T-helper 9 cell (primary cell): ENCODE measurements around the gene DNER.

Experiments
- DNase-seq: peaks from one replicate; pipeline ENCODE4 v3.0.0-alpha.2; 2020

Gene DNER

DNA sequence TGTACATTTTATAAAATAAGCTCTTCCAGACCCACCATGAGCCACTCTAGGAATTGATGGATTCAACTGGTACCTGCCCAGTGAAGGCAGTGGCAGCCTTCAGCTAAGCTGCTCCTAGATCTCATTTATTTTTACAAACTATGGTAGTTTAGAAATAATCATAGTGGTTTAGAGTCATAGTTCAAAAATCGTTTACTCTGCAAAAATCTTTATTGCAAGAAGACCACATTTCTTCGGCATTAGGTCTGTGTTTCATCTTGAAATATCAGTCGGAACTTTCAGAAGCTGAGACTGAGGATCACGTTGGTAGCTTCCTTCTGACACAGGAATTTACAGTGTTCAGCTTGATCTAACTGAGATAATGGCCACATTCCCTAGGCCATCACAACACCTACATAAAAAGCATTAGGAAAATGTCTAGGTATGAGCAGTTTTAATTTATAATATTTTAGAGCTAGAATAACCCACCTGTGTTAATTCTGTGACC, 237.0 kb downstream of the DNER start:
- no peak for DNase-seq

- DNase-seq, result no peak
Measured at GRCh38 chr2:229475778-229476177, 238.6 kb downstream of the DNER start.

DNA sequence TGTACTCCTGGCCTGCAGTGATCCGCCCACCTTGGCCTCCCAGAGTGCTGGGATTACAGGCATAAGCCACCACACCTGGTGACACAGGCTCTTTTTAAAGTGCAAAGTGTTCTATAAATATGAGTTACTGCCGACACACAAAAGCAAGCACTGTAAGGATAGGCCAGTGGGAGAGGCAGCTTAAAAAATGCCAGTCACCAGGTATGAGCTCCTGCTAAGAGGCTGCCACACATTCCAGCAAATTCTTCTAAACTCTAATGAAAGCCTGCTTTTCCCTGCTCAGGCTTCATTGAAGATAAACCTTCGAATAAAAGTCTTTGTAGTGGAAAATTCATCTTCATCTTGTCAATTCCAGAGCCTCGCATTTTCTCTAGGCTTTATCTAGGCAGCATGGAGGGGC, 240.2 kb downstream of the DNER start:
- DNase-seq, result no peak

DNA sequence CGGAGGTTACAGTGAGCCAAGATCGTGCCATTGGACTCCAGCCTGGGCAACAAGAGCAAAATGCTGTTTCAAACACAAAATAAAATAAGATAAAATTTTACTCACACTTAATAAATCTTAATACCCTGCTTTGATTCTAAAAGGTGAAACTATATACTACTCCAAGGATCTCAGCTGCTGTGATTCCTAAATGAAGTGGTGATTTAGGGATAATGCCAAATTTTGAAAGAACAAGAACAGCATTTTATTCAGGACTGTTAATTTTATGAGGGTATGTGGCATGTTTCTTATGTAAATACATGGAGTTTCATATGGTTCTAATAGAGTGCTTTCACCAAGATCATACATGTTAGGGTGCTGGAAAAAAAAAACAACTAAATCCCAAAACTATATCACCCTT, 243.6 kb downstream of the DNER start:
- DNase-seq, result no peak

- DNase-seq, result no peak
Measured at GRCh38 chr2:229467783-229468182, 246.6 kb downstream of the DNER start.

- DNase-seq, result no peak
Measured at GRCh38 chr2:229463841-229464346, 250.5 kb downstream of the DNER start.

DNA sequence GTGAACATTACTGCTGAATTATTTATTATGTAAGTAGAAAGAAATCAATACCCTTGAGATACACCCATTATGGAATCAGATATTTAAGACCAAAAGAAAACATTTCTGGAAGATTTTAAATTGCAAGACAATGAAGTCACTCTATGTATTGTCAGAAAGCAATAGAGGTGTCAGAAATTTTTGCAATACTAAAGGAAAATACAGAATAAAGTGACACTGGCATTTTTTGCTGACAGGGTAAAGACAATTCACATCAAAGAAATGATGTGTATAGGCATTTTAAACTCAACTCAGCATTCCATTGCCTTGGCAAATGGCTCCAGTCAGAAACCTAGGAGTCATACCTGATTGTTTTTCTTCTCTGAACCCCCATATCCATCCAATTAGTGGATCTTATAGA, 252.2 kb downstream of the DNER start:
- DNase-seq, result no peak

DNA sequence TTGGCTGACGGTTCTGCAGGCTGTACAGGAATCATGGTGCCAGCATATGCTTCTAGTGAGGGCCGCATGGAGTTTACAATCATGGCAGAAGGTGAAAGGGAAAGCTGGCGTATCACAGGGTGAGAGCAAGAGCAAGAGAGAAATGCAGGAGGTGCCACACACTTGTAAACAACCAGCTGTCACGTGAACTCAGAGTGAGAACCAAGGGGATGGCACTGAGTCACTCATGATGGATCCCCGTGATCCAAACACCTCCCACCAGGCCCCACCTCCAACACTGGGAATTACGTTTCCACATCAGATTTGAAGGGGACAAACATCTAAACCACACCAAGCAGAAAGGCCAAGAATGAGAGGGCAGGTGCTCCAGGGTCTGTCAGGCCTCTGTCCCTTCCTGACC, 258.3 kb downstream of the DNER start:
- no peak for DNase-seq

DNA sequence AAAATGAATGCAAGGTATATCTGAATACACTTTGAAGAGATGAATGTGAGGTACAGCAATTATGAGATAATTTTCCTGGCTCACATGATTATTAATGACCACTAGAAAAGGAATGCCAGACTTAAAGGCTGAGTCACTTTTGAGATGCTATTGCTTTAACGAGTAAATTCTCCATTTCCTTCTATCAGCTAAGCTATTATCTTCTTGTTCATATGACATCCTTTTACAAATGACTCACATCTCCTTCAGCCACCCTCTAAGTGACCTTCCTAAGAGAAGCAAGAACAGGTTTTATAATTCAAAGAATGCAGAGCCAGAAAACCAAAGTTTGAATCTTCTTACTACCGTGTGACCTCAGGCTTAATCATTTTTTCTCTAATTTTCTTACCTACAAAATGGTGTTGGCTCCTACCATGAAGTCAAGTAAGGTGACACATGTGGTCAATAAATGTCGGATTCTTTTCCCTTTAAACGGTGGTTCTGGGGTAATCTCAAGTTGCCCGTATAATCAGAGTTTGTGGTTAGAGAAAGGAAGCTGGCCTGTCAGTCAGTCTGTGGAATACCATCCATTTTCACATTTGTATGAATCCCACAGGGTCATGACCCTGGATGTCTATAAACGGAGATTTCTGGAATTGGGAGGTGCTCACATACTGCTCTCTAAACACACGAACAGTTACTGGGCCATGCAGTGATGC, 259.3 kb downstream of the DNER start:
- no peak for DNase-seq

DNA sequence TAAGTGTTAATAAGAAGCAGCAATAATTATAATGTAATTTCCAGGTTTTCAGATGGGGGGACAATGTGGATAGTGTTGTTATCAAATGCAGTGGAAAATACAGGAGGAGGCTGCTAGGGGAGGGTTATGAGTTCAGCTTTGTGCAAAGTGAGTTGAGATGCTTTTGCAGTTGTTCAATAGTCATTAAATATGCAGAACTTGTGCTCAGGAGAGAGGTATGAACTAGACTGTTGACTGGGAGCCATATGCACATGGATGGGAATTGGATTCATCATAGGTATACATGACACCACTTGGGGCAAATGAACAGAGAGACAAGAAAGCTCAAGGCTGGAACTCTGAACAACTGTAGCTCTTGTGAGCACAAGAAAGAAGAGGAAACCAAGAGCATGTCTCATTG, 261.1 kb downstream of the DNER start:
- no peak for DNase-seq

DNA sequence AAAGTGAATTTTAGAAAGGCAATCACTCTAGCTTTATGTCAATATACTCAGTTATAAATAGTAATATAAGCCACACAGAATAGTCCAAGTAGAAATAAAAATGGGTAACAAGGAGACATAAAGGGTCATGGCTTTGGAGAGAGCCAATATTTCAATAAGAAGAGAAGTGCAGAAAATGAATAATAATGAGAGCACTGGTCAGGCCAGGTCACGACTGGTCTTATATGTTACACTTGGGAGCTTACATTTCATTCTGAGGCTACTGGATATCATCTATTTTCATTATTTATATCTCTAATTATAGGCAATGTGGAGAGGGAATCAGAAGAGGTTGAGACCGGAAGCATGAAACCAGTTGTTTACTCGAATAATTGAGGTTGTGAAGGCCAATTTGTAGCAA, 262.5 kb downstream of the DNER start:
- DNase-seq, result no peak

GRCh38 chr2:229447227-229447626, 267.1 kb downstream of the DNER start:
- DNase-seq, result no peak

GRCh38 chr2:229446350-229446749, 268.0 kb downstream of the DNER start:
- no peak for DNase-seq

DNA sequence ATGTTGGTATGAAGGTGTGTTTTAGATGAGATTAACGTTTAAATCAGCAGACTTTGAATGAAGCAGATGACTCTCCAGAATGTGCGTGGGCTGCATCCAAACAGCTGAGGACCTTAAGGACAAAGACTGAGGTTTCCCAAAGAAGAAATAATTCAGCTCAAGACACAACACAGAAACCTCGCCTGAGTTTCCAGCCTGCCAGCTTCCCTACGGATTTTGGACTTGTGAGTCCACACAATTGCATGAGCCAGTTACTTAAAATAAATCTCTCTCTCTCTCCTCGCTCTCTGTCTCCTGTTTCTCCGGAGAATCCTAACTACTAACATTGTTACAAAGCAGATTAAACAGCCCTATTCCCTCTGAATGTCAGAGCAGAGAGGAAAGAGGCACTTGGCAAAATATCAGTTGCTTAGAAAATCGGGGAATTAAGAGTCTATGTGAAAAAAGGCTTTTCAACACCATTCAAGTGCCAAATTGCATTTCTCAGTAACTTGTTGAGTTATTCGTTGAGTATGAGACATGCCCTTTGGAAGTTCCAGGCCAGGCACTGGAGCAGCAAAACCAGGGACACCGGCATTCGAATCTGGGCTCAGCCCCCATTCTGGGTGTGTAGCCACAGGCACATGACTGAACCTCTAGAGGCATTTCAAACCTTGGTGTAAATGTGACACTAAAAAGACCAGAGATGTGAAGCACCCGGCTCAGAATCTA, 268.7 kb downstream of the DNER start:
- no peak for DNase-seq

- no peak for DNase-seq
Measured at GRCh38 chr2:229445019-229445418, 269.3 kb downstream of the DNER start.

DNA sequence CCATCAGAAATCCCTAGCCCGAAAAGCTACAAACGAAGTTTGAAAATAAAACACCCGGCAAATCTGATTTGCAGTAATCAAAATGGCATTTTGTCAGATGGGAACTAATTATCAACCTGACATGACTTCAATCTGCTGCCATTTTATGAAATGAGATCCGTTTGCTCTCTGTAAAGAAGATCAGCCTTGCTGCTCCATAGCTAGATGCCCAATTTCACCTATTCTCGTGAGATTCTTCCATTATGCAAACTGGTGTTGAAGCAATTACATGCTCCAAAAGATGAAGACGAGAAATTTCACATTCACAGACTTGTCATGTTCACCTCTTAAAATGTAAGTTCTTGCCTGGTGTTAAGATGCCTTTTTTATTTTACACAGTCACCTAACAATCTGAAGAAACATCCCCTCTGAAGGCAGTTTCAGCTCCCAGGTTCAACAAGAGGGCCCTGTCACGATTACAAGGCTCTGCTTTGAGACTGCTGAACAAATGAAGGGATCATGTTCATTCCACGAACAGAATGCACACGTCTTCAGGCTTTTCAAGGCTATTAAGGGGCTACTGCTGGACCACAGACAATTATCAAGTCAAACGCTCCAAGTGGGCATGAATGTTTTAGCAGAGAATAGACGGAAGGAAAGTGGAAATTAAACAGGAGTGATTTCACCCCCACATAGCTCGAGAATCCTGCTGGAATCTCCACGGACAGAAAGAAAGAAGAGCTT, 270.6 kb downstream of the DNER start:
- no peak for DNase-seq

DNA sequence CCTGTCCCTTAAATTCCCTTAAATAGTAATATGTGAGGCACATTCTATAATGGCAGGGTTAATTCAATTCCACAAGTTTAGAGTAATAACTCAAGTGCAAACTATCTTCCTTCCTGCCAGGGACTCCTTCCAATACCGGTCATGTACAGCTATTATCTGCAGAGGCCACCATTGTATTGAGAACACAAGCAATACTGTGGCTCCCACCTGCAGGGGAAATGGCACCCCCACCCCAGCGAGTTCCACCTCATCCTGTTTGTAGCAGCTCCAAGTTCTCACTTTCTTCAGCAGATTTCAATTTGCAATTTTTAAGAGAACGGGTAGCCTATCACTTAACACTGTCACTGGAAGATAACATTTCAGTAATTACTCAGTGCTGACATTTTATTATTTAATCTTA, 271.2 kb downstream of the DNER start:
- DNase-seq, result no peak

DNA sequence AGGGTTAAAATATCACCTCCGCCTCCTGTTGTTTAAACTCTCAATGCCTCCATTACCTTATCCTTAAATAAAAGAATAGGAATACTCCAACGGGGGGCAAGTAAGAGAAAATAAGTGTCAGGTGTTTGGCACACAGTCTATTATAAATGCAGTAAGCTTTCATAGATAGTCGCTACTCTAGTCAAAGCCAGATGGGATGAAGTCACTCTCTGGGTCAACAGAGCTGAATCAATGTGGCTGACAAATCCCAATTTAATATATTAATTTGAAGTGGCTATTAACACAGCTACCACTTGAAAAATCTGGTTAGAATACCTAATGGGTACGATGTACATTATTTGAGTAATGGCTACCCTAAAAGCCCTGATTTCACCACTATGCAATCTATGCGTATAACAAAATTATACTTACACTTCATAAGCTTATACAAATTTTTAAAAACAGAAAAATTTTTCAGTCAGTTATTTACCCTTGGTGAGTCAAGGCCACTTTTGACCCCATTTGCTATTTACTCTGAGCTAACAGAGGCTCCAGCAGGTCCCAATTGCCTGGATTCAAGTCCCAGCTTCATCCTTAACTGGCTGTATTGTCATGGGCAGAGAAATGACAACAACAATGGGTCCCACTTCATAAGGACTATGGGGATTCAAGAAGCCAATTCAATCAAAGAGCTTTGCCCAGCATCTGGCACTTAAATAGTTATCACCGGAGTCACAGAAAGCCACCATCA, 275.8 kb downstream of the DNER start:
- DNase-seq, result no peak

- DNase-seq, result no peak
Measured at GRCh38 chr2:229437467-229437866, 276.9 kb downstream of the DNER start.

DNA sequence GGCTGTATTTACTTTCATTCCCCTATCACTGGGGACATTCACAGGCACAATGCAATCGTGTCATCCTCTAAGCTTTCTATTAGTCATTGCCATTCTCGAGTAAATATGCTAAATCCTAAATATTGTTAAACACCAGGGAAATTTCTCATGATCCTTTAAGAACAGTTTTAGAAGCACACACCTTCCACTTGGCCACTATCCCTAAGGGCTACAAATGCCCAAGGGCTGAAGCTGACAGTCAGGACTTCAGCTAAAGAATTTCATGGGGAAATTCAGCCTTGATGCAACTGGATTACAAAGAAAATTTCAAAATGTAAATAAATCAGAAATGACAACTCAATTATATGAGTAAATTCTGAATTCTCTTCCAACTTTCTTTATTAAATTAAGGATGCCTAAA, 280.2 kb downstream of the DNER start:
- no peak for DNase-seq

DNA sequence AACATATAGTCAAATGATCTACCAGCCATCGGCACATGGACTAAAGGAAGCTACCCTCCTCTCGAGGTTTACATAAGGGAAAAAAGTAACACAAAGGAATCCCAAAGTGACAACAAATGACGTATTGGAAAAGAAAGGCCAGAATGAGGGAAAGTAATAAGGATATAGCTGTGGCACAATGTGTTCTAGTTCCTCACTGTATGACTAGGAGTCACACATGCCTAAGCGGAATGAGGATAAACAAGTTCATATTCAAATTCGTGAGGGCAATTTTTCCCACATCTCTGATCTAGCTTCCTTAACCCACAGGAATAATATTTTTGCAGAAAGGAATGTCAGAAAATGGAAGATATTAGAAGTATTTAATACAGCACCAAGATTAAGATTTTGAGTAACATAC, 281.0 kb downstream of the DNER start:
- no peak for DNase-seq

DNA sequence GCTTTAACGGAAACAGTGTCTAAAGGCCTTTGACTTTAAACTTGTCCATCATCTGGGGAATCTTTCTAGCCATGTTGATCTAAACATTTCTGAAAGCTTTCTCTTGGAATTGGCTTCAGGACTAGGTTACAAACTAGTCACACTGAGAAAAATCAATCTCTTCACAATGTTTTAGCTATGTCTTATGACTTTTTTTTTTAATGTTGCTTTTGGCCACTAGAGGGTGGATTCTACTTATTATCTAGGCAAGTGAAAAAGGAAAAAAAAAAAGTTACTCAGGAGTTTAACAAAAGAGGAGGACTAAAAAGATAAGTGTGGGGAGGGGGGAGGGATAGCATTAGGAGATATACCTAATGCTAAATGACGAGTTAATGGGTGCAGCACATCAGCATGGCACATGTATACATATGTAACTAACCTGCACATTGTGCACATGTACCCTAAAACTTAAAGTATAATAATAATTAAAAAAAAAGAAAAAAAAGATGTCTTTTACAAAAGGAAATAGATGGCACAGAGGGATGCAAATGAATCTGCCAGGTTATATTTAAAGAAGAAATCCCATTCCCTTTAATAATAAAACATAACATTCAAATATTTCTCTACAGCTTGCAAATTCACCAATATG, 282.9 kb downstream of the DNER start:
- DNase-seq, result no peak

- DNase-seq, result no peak
Measured at GRCh38 chr2:229429589-229429988, 284.8 kb downstream of the DNER start.
